Endothelial cell of umbilical vein (primary cell): ENCODE results near the gene COPRS. TPM values are rescaled to one million over a fixed set of nuclear protein-coding genes. Genes with fewer than 3 reads are reported as not detected.

Source experiments
- BruUV-seq: library from RNA; stranded (reverse); fragments of 400-500 nt; replicated peaks from 2 replicates; lab custom pipeline; 2021; lab: Mats Ljungman, UMichigan
- CTCF ChIA-PET: fragments of 300-600, 350-600 bp; sonication (Branson Sonifier 250); formaldehyde crosslinking; loops from one replicate; lab custom pipeline; 2021; ENCODE audit warnings: antibody characterized with exemption, inconsistent platforms; lab: Charles Lee
- POLR2A ChIA-PET: fragments of 300-600, 350-600 bp; sonication (Branson Sonifier 250); formaldehyde crosslinking; loops from one replicate; lab custom pipeline; 2021; ENCODE audit warnings: antibody characterized with exemption, inconsistent platforms; lab: Charles Lee
- DNase-seq: peaks from one replicate; pipeline ENCODE4 v3.0.0-alpha.2; 2011; ENCODE audit warnings: low read depth, low spot score
- FAIRE-seq: peaks from 2 replicates; lab custom pipeline; 2011; peaks lifted over from hg19 to GRCh38; lab: Jason Lieb, UNC
- H2AFZ ChIP-seq: 2 replicates; pipeline ENCODE4 v1.6.0; 2012; ENCODE audit warnings: low read depth, low read length, control low read depth, inconsistent platforms
- H3K27ac ChIP-seq: 2 replicates; pipeline ENCODE4 v1.5.1; 2011; ENCODE audit warnings: low read depth, mild to moderate bottlenecking, control low read depth, low read length, moderate library complexity; ENCODE audit not compliant: insufficient read depth
- H3K27me3 ChIP-seq, 2 experiments: 2 replicates each; pipeline versions ENCODE4 v1.6.0 to v1.6.1; 2011; ENCODE audit warnings: low read length in 2 of 2, mixed read lengths in 1 of 2; ENCODE audit not compliant: control insufficient read depth in 2 of 2, insufficient read depth in 2 of 2
- H3K36me3 ChIP-seq, 2 experiments: 2 replicates in 1 of 2; 3 replicates in 1 of 2; pipeline ENCODE4 v1.5.1; 2011; ENCODE audit warnings: low read length in 2 of 2, mild to moderate bottlenecking in 1 of 2, moderate library complexity in 1 of 2; ENCODE audit not compliant: control insufficient read depth in 2 of 2, insufficient read depth in 2 of 2; ENCODE audit errors: extremely low read depth in 1 of 2
- H3K4me1 ChIP-seq: 3 replicates; pipeline ENCODE4 v1.5.1; 2011; ENCODE audit warnings: mild to moderate bottlenecking, low read length; ENCODE audit not compliant: control insufficient read depth, insufficient read depth; ENCODE audit errors: extremely low read depth
- H3K4me2 ChIP-seq: 2 replicates; pipeline ENCODE4 v1.6.1; 2011; ENCODE audit warnings: low read length, control low read depth, mixed read lengths; ENCODE audit not compliant: insufficient read depth
- H3K4me3 ChIP-seq, 3 experiments: fragments of 200-600 bp in 1 of 3; sonication (generic), shearing (Covaris generic) in 1 of 3; replicated peaks in 1 of 3; 2 replicates each; pipeline ENCODE4 v1.5.1; 2011 to 2016; ENCODE audit warnings: control low read depth in 3 of 3, low read length in 3 of 3, mild to moderate bottlenecking in 2 of 3, inconsistent platforms in 1 of 3, low read depth in 1 of 3, moderate library complexity in 1 of 3; ENCODE audit not compliant: insufficient read depth in 1 of 3
- H3K79me2 ChIP-seq: 2 replicates; pipeline ENCODE4 v1.6.0; 2012; ENCODE audit warnings: low read length, inconsistent platforms; ENCODE audit not compliant: control insufficient read depth, insufficient read depth
- H3K9ac ChIP-seq: replicated peaks from 2 replicates; pipeline ENCODE3; 2011; ENCODE audit warnings: low read length, control low read depth; ENCODE audit not compliant: insufficient read depth; ENCODE audit errors: extremely low read depth
- H3K9me1 ChIP-seq: replicated peaks from 3 replicates; pipeline ENCODE4 v1.6.0; 2011; ENCODE audit warnings: mild to moderate bottlenecking, low read length; ENCODE audit not compliant: control insufficient read depth, insufficient read depth; ENCODE audit errors: extremely low read depth
- H3K9me3 ChIP-seq: replicated peaks from 2 replicates; pipeline ENCODE4 v1.5.1; 2012; ENCODE audit warnings: low read length, inconsistent platforms; ENCODE audit not compliant: control insufficient read depth, insufficient read depth
- H4K20me1 ChIP-seq: replicated peaks from 2 replicates; pipeline ENCODE3; 2011; ENCODE audit warnings: mild to moderate bottlenecking, low read length; ENCODE audit not compliant: control insufficient read depth, insufficient read depth; ENCODE audit errors: extremely low read depth
- CTCF ChIP-seq, 2 donors: IDR thresholded peaks; 1 replicate in 1 of 2; 2 replicates in 1 of 2; pipeline ENCODE4 v1.5.1; 2011; ENCODE audit warnings: low read length in 2 of 2, mild to moderate bottlenecking in 2 of 2, moderate library complexity in 2 of 2, control low read depth in 1 of 2, inconsistent platforms in 1 of 2, low read depth in 1 of 2; ENCODE audit not compliant: insufficient read depth in 1 of 2; ENCODE audit errors: extremely low read depth in 1 of 2
- EZH2 ChIP-seq: IDR thresholded peaks from 2 replicates; pipeline ENCODE4 v1.6.1; 2012; ENCODE audit warnings: borderline replicate concordance, low read depth, mild to moderate bottlenecking, moderate library complexity, low read length, inconsistent platforms; ENCODE audit not compliant: severe bottlenecking
- FOS ChIP-seq: IDR thresholded peaks from 2 replicates; pipeline ENCODE4 v1.6.1; 2011; ENCODE audit warnings: mild to moderate bottlenecking, low read length, moderate library complexity, borderline replicate concordance; ENCODE audit not compliant: insufficient read depth
- GATA2 ChIP-seq: IDR thresholded peaks from 2 replicates; pipeline ENCODE4 v1.7.0; 2011; ENCODE audit warnings: low read depth, mild to moderate bottlenecking, moderate library complexity, mixed read lengths, low read length; ENCODE audit not compliant: insufficient read length, insufficient read depth
- JUN ChIP-seq: IDR thresholded peaks from 2 replicates; pipeline ENCODE4 v1.6.1; 2011; ENCODE audit warnings: borderline replicate concordance, low read depth; ENCODE audit not compliant: insufficient read length, insufficient read depth
- MYC ChIP-seq: IDR thresholded peaks from one replicate; pipeline ENCODE4 v1.6.1; 2011; ENCODE audit warnings: mild to moderate bottlenecking, low read depth, low read length
- POLR2A ChIP-seq: IDR thresholded peaks from 2 replicates; pipeline ENCODE4 v1.6.1; 2012; ENCODE audit warnings: low read depth, mild to moderate bottlenecking, control low read depth, low read length
- POLR2AphosphoS5 ChIP-seq: IDR thresholded peaks from 2 replicates; pipeline ENCODE4 v1.6.1; 2012; ENCODE audit warnings: low read depth, mild to moderate bottlenecking, control low read depth, low read length, moderate library complexity; ENCODE audit not compliant: insufficient read depth
- dilution Hi-C: fragments of 300-500 bp; cut with MboI; formaldehyde crosslinking; loops from one replicate; pipeline ENCODE4 v1.15.0; 2019; ENCODE audit warnings: low sequenced_read_pairs; ENCODE audit not compliant: extremely low pct_ligation_motif_present
- intact Hi-C: fragments of 100-400 bp; cut with micrococcal nuclease; formaldehyde crosslinking; loops from one replicate; pipeline ENCODE4 v1.10.0; 2022
- polyA plus RNA-seq, 4 experiments: library from polyadenylated mRNA; depleted of rRNA in 3 of 4; stranded (reverse) in 3 of 4; unstranded in 1 of 4; fragments of >200 nt; gene quantifications; 2 replicates each; pipeline versions ENCODE4 v1.2.1 to v1.2.3, GENCODE V29; 2011 to 2012; ENCODE audit warnings: missing spikeins in 1 of 4
- total RNA-seq: library from RNA; stranded (reverse); gene quantifications from 2 replicates; pipeline ENCODE4 v1.2.3, GENCODE V29; 2021
- TF ChIP-seq, protein P1 (sequence below): IDR thresholded peaks from 2 replicates; pipeline ENCODE4 v1.6.1; 2011; ENCODE audit not compliant: insufficient read depth, insufficient read length

Gene COPRS
- total and polyA plus RNA-seq, 2 donors (not counting 3 experiments of a cell fraction or from before 2014, with no cell fraction given), result 43.1 to 48.0 TPM

DNA sequence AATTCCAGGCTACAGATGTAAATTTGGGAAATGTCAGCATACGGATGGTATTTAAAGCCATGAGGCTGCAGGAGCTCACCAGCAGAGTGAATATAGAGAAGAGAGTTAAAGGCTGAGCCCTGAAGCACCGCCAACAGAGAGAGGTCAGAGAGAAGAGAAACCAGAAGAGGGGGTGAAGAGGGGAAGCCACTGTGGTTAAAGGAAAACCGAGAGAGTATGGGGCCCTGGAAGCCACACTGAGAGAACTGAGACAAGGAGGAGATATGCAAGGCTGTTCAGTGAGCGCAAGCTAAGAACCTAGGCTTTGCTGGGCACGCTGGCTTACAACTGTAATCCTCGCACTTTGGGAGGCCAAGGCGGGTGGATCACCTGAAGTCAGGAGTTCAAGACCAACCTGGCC, 24.6 kb downstream of the COPRS start:
- dilution Hi-C loops, result no loop called here
- Histone ChIP-seq H3K9me3 (no peaks in the 10 kb centered on the region), H3K4me3 (no peak overlapping the region), H3K4me2 (no peak overlapping the region), H2AFZ (no peak overlapping the region), H3K79me2 (no peaks in the 10 kb centered on the region), H4K20me1 (no peaks in the 10 kb centered on the region), H3K9ac (no peak overlapping the region), H3K27me3 (no peaks in the 10 kb centered on the region), H3K27ac (no peak overlapping the region), H3K36me3 (no peaks in the 10 kb centered on the region), H3K4me1 (no peaks in the 10 kb centered on the region), H3K9me1 (no peaks in the 10 kb centered on the region)
- DNase-seq (no peak), FAIRE-seq (no peak)
- ChIA-PET POLR2A (no interaction called here), CTCF (interaction anchor here (1.7 kb wide), 1 partner anchor 8 kb away, joined by 12 read pairs; no protein-coding TSS in a partner anchor)
- no peak for TF ChIP-seq JUN
- TF ChIP-seq POLR2AphosphoS5, result no peak
- TF ChIP-seq EZH2, result no peak
- TF ChIP-seq, protein P1, sequence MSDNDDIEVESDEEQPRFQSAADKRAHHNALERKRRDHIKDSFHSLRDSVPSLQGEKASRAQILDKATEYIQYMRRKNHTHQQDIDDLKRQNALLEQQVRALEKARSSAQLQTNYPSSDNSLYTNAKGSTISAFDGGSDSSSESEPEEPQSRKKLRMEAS, result no peak
- BruUV-seq, result no TSS peak
- intact Hi-C loops, result no loop called here

DNA sequence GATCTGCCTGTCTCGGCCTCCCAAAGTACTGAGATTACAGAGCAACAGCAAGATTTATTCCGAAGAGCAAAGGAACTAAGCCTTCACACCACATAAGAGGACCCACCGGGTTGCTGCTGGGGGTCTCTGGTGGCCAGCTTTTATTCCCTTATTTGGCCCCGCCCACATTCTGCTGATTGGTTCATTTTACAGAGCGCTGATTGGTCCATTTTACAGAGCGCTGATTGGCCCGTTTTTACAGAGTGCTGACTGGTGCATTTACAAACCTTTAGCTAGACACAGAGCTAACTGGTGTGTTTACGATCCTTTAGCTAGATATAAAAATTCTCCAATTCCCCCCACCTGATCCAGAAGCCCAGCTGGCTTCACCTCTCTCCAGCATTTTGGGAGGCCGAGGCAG, 26.3 kb downstream of the COPRS start:
- FAIRE-seq (no peak), DNase-seq (no peak)
- no peaks in the 10 kb centered on the region for H3K9me1 ChIP-seq
- H3K27ac ChIP-seq, result no peak overlapping the region
- CTCF ChIA-PET, result interaction anchor here (1.3 to 1.4 kb wide), 2 partner anchors 9 to 10 kb away, joined by 4 to 8 read pairs; no protein-coding TSS in a partner anchor
- H2AFZ ChIP-seq, result no peak overlapping the region
- TF ChIP-seq CTCF (IDR thresholded peaks at IDR 0.05; ENCODE audit: extremely low read depth in 1 of 2, insufficient read depth in 1 of 2, low read depth in 1 of 2, low read length in 2 of 2), result no peak
- TF ChIP-seq POLR2A, result no peak
- TF ChIP-seq MYC, result no peak
- no peak for TF ChIP-seq GATA2
- TF ChIP-seq, protein P1, result no peak
- no peak for TF ChIP-seq FOS
- TF ChIP-seq EZH2, result no peak
- no peak for TF ChIP-seq JUN
- TF ChIP-seq POLR2AphosphoS5, result no peak
- H3K27me3 ChIP-seq, result no peaks in the 10 kb centered on the region
- POLR2A ChIA-PET, result interaction anchor here (0.7 kb wide), 1 partner anchor 8 kb away, joined by 3 read pairs; no protein-coding TSS in a partner anchor
- H3K9ac ChIP-seq, result no peak overlapping the region
- dilution Hi-C loops (no loop called here), intact Hi-C loops (no loop called here)
- no peaks in the 10 kb centered on the region for H4K20me1 ChIP-seq
- no peaks in the 10 kb centered on the region for H3K9me3 ChIP-seq
- H3K36me3 ChIP-seq, result no peaks in the 10 kb centered on the region
- H3K79me2 ChIP-seq, result no peaks in the 10 kb centered on the region
- H3K4me3 ChIP-seq, result no peak overlapping the region
- H3K4me1 ChIP-seq, result no peaks in the 10 kb centered on the region
- no peak overlapping the region for H3K4me2 ChIP-seq
- no TSS peak for BruUV-seq
